ENCODE measurements around the gene ERVW-1.

DNA sequence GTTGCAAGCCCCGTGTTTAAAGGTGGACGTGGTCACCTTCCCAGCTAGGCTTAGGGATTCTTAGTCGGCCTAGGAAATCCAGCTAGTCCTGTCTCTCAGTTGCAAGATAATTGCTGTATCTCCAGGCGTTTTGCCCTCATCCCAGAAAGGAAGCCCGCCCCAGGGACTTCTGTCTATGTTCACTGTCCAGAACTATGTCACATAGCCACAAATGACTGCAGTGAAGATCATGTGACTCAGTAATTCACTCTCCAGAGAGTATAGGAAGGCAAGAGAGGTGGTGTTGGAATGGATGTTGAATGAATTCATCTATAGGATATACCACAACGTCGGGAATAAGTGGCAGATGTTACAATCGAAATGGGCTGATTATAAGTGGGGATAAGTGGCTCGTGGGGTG lies 349 bp upstream of the ERVW-1 start:
- TF ChIP-seq, protein P1, sequence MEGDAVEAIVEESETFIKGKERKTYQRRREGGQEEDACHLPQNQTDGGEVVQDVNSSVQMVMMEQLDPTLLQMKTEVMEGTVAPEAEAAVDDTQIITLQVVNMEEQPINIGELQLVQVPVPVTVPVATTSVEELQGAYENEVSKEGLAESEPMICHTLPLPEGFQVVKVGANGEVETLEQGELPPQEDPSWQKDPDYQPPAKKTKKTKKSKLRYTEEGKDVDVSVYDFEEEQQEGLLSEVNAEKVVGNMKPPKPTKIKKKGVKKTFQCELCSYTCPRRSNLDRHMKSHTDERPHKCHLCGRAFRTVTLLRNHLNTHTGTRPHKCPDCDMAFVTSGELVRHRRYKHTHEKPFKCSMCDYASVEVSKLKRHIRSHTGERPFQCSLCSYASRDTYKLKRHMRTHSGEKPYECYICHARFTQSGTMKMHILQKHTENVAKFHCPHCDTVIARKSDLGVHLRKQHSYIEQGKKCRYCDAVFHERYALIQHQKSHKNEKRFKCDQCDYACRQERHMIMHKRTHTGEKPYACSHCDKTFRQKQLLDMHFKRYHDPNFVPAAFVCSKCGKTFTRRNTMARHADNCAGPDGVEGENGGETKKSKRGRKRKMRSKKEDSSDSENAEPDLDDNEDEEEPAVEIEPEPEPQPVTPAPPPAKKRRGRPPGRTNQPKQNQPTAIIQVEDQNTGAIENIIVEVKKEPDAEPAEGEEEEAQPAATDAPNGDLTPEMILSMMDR (IDR thresholded peaks at IDR 0.05; ENCODE audit: low read depth, low read length, poor library complexity, severe bottlenecking): no peak
- no peak for TF ChIP-seq EZH2phosphoT487 (IDR thresholded peaks at IDR 0.05; ENCODE audit: borderline replicate concordance, low read length)
